Globus pallidus (tissue), 1 donor: ENCODE results near the gene NXF1.
"Not testable (repeated sequence)": the region's sequence is repeated elsewhere in the genome, so short reads cannot be mapped to it uniquely, and the experiment has no call there.

Experiments
- DNase-seq: peaks from one replicate; pipeline ENCODE4 v3.0.0-alpha.2; 2015; ENCODE audit warnings: low spot score

NXF1 gene

GRCh38 chr11:62805076-62805892 is at the start of gene NXF1:
Gene NXF1, minus strand, starts transcription at chr11:62805440. Its CDS starts 84 bp downstream, at chr11:62805356.
- DNase-seq = peak; percentile 93

DNA sequence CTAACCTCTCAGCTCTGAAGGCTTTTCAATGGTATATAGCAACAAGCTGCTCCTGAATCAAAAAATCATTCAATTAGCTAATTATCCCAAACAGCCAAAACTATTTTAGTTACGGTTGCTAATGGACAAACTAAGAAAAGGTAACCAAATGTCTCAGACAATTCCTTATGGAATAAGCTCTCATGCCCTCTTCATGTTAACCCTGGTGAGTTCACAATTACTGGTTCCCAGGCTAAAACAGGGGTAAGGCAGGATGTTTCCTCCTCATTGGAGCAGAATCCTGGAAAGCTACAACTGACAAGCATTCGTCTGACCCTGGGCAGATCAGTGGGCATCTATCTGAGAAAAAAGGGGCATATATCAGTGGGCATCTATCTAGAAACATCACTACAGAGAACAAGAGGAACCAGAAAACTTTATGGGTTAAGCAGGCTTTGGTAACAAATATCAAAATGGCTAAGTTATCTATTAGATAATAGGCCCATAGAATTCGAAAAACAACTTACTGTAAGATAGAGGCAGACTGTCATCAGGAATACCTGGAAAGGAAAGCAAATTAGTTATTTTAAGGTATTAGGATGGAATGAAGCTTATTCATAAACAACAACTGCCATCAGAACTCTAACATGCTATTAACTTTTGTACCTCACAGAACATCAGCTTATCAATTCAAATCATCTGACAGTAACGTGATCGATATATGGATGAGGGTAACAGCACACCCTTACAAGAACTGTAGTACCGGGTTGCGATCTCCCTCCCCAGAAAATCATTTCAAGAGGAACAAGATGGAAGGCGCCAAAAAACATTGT is 49.0 kb upstream of the NXF1 start:
- no peak for DNase-seq

GRCh38 chr11:62853279-62853965 is 48.2 kb upstream of the NXF1 start:
- no peak for DNase-seq

DNA sequence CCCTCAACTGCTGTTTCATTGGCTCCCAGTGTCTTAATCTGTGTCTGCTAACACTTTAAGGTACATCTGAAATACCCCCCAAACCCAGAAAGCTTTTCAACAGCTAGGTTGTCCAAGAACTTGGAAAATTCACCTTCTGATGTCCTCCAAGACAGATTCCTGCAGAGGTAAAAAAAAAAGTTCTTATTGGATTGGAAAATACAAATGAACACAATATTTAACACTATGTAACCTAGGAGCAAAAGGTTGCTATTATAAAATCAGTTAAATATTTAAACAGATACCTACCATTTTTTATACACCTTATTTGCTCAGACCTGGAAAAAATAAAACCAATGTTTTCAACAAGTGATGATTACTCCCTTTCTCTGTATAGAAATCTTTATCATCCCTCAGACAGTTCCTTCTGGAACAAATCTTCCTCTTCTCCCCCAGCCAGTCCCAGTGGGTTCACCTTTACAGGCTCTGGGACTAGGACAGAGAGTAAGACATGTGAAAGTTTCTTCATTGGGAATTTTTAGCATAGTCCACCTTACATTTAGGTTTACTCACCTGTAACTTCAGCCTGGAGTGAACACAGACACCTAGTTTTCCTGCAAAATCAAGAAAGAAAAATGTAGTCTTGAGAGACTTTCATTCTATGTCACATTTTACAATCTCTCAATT is 47.4 kb upstream of the NXF1 start:
- no peak for DNase-seq

GRCh38 chr11:62851807-62852522 is 46.7 kb upstream of the NXF1 start:
- DNase-seq = no peak

DNA sequence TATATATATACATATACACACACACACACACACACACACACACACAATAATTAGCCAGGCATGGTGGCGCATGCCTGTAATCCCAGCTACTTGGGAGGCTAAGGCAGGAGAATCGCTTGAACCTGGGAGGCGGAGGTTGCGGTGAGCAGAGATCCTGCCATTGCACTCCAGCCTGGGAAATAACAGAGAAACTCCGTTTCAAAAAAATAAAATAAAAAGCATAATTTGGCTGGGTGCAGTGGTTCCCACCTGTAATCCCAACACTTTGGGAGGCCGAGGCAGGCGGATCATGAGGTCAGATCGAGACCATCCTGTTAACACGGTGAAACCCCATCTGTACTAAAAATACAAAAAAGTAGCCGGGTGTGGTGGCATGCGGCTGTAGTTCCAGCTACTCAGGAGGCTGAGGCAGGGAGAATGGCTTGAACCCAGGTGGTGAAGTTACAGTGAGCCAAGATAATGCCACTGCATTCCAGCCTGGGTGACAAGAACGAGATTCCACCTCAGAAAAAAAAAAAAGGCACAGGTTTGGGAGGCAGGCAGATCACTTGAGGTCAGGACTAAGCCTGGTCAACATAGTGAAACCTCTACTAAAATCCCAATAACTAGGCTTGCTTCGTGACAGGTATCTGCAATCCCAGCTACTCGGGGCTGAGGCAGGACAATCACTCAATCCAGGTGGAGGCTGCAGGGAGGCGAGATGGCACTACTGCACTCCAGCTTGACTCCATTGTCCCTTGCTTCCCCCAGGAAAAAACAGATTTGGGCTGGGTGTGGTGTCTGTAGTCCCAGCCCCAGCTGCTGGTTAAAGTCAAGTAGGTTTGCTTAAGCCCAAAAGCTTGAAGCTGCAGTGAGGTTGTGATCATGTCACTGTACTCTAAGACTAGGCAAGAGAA is 45.9 kb upstream of the NXF1 start:
- no peak for DNase-seq

- no peak for DNase-seq
Observed at GRCh38 chr11:62847767-62848314, 42.6 kb upstream of the NXF1 start.

DNA sequence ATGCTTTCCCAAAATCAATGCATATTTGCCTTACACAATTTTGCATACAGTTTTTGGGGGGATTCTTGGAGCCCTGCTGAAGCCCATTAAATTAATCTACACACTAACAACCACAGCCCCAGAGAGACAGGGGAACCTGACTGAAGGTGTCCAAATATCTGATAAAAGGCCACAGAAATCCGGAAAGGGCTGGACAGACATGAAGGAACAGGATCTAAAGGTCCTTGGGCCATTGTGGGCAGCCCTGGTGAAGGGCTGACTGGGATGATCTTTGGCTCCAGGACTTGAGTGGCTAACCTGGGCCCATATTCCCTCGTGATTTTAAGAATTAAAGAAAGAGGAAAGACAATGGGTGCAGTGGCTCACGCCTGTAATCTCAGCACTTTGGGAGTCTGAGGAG is 40.9 kb upstream of the NXF1 start:
- DNase-seq = no peak

DNA sequence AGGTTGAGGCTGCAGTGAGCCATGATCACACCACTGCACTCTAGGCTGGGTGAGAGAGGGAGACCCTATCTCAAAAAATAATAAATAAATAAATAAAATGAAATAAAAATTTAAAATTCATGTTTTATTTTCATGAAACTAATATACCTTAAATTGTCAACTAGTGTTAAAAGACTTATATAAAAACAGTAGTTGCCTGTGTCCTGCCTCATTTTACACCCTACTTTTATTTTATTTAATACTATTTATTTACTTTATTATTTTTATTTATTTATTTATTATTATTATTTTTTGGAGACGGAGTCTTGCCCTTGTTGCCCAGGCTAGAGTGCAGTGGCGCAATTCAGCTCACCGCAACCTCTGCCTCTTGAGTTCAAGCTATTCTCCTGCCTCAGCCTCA is 38.9 kb upstream of the NXF1 start:
- DNase-seq = no peak

DNA sequence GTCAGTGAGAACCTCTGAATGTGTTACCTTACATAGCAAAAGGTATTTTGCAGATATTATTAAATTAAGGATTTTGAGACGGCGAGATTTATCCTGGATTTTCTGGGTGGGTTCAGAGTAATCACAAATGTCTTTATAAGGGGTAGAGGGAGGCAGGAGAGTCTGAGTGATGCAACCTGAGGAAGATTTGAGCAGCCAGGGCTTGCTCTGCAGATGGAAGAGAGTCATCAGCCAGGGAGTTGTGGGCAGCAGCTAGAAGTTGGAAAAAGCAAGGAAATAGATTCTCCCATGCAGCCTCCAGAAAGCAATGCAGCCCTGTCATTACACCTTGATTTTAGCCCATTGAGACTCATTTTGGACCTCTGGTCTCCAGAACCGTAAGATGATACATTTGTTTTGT is 38.2 kb upstream of the NXF1 start:
- DNase-seq = no peak

DNA sequence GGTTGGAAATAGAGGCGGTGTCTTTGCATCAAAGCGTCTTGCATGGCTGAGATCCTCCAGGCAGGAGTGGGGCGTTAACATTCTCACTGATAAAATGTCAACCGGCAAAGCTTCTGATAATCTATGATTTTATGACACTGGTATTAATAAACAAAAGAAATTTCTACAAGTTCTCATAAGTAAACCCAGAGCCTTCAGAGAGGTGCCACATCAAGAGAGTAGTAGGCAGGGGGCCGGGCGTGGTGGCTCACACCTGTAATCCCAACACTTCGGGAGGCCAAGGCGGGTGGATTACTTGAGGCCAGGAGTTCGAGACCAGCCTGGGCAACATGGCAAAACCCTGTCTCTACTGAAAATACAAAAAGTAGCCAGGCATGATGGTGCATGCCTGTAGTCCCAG is 37.7 kb upstream of the NXF1 start:
- not testable (repeated sequence) for DNase-seq

- no peak for DNase-seq
Observed at GRCh38 chr11:62842171-62842741, 37.0 kb upstream of the NXF1 start.

GRCh38 chr11:62841361-62842170 is 36.3 kb upstream of the NXF1 start:
- peak; percentile 95 for DNase-seq

GRCh38 chr11:62840721-62841360 is 35.6 kb upstream of the NXF1 start:
- not testable (repeated sequence) for DNase-seq

DNA sequence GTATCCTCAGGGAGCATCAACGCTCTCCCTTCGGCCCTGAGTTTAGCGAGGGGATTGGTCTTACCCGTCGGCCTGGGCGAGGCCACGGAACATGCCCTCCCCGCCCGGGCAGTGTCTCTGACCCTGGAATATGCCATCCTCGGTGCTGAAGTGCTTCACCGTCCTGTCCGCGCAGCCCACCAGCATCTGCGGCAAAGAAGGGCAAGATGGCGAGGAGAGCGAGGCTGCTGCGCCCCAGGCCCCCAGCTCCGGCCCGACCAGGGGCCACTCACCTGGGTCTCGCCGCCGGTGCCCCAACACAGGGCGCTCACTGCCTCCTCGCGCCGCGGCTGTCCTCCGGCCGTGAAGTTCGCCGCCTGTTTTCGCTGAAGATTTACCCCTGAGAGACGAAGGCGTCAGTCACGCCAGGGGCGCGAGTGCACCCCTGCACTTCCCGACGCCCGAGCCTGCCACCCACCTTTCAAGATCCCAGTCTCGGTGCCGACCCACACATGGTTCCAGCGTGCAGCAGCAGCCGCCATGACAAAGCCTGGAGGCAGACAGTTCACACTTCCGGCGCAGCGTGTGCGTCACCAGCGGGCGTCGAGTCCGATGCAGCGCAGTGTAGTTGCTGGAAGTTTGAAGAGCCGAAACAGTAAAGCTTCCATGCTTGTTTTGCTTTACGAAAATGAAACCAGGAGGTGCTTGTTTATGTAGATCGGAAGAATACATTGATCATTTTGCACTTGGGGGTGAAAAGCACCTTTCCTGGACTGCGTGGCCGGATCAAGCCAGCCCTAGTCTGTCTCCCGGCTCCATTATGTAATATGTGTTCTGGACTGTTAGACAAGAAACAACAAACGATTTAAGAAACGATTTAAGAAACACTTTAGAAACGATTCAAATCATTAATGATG is 34.1 kb upstream of the NXF1 start, which contains the start of gene WDR74:
Gene WDR74 (minus strand): TSS at position 541 of the 896 bp plus-strand sequence. CDS start 20 bp downstream, at position 521.
- peak; percentile 94 for DNase-seq

DNA sequence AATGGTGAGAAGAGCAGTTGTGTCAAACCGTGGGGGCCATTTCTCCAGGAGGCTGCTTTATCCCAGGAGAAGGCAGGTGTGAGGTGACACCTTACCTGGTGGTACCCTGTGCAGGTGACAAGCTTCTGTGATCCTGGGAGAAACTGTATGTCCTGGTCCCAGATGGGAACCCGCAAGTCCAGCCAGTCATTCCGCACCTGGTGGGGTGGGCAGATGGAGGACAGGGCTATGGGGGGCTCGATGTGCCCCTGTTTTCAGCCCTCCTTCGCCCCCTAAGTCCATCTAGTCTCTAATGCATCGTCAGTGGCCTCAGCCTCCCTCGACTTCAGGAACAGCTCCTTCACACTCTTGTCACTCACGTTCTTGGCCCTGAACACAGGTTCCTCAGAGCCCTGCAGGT is 30.1 kb upstream of the NXF1 start:
- no peak for DNase-seq
